PFSK-1 (cell line): ENCODE results near the gene PLEKHG1.

Source experiments
- FOXP2 ChIP-seq: optimal IDR thresholded peaks from 2 replicates; pipeline ENCODE3; 2011; ENCODE audit warnings: borderline replicate concordance, control low read depth, inconsistent platforms; ENCODE audit not compliant: insufficient read depth; ENCODE audit errors: extremely low read length, extremely low read depth
- POLR2AphosphoS5 ChIP-seq: IDR thresholded peaks from 2 replicates; pipeline ENCODE4 v1.6.1; 2012; ENCODE audit warnings: low read depth, mild to moderate bottlenecking, control low read depth, low read length, moderate library complexity
- SIN3A ChIP-seq: IDR thresholded peaks from 2 replicates; pipeline ENCODE4 v1.6.1; 2012; ENCODE audit warnings: mild to moderate bottlenecking, low read length, moderate library complexity, borderline replicate concordance; ENCODE audit not compliant: insufficient read depth
- TAF1 ChIP-seq: IDR thresholded peaks from 2 replicates; pipeline ENCODE4 v1.6.1; 2012; ENCODE audit warnings: low read length, control low read depth, borderline replicate concordance; ENCODE audit not compliant: insufficient read depth
- TF ChIP-seq, protein P1 (sequence below), 2 experiments: IDR thresholded peaks; 2 replicates each; pipeline versions ENCODE4 v1.6.1 to v1.8.0; 2011 to 2012; ENCODE audit warnings: low read depth in 2 of 2, low read length in 2 of 2, control low read depth in 1 of 2, inconsistent platforms in 1 of 2, mild to moderate bottlenecking in 1 of 2, moderate library complexity in 1 of 2; ENCODE audit not compliant: insufficient read depth in 1 of 2

The PLEKHG1 gene

DNA sequence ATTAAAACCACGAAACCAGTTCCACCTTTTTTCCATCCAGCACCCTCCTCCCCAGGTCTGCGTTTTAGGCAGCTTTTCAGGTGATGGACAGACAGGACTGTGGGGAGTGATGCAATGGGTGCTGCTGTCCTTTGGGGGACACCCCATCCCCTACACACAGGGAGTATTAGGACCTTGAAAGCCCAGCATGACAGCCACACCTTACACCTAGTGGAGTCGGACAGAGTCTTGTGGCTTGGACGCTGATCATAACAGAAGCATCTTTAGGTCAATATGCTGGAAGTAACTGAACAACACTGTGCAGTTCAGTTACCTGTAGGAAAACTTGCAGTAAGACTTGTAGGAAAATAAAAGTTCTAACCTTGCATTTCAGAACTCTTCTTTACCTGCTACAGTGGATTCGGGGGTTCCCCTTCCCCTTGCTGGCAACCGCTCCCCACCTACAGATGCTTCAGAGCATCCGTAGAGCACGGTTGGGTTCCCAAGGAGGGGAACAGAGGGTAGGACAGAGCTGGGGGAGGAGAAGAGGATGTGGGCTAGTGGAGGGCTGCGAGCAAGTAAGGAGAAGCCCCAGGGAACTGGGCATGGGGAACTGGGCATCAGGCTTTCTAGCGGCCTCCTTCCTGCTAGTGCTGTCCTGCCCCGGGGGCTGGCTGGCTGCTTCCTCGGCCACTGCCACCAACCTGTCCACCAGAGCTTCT lies 31.7 kb downstream of the PLEKHG1 start:
- TF ChIP-seq FOXP2 (no peak), POLR2AphosphoS5 (no peak), SIN3A (no peak), TAF1 (no peak)
- TF ChIP-seq, protein P1, sequence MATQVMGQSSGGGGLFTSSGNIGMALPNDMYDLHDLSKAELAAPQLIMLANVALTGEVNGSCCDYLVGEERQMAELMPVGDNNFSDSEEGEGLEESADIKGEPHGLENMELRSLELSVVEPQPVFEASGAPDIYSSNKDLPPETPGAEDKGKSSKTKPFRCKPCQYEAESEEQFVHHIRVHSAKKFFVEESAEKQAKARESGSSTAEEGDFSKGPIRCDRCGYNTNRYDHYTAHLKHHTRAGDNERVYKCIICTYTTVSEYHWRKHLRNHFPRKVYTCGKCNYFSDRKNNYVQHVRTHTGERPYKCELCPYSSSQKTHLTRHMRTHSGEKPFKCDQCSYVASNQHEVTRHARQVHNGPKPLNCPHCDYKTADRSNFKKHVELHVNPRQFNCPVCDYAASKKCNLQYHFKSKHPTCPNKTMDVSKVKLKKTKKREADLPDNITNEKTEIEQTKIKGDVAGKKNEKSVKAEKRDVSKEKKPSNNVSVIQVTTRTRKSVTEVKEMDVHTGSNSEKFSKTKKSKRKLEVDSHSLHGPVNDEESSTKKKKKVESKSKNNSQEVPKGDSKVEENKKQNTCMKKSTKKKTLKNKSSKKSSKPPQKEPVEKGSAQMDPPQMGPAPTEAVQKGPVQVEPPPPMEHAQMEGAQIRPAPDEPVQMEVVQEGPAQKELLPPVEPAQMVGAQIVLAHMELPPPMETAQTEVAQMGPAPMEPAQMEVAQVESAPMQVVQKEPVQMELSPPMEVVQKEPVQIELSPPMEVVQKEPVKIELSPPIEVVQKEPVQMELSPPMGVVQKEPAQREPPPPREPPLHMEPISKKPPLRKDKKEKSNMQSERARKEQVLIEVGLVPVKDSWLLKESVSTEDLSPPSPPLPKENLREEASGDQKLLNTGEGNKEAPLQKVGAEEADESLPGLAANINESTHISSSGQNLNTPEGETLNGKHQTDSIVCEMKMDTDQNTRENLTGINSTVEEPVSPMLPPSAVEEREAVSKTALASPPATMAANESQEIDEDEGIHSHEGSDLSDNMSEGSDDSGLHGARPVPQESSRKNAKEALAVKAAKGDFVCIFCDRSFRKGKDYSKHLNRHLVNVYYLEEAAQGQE (IDR thresholded peaks at IDR 0.05; ENCODE audit: insufficient read depth in 1 of 2, low read depth in 2 of 2, low read length in 2 of 2): no peak

GRCh38 chr6:150631984-150632642 lies 32.4 kb downstream of the PLEKHG1 start:
- TF ChIP-seq SIN3A (no peak), FOXP2 (no peak), POLR2AphosphoS5 (no peak), TAF1 (no peak)
- TF ChIP-seq, protein P1 (IDR thresholded peaks at IDR 0.05; ENCODE audit: insufficient read depth in 1 of 2, low read depth in 2 of 2, low read length in 2 of 2): no peak

- TF ChIP-seq TAF1: no peak
- TF ChIP-seq SIN3A: no peak
- TF ChIP-seq, protein P1 (IDR thresholded peaks at IDR 0.05; ENCODE audit: insufficient read depth in 1 of 2, low read depth in 2 of 2, low read length in 2 of 2): no peak
- TF ChIP-seq FOXP2: no peak
- TF ChIP-seq POLR2AphosphoS5: no peak
Measured at GRCh38 chr6:150632785-150633485, 33.2 kb downstream of the PLEKHG1 start.

GRCh38 chr6:150633486-150633834 lies 33.8 kb downstream of the PLEKHG1 start:
- TF ChIP-seq POLR2AphosphoS5 (no peak), TAF1 (no peak), FOXP2 (no peak), SIN3A (no peak)
- TF ChIP-seq, protein P1 (IDR thresholded peaks at IDR 0.05; ENCODE audit: insufficient read depth in 1 of 2, low read depth in 2 of 2, low read length in 2 of 2): no peak
